ENCODE results near the gene CSRP2. TPM values are rescaled to one million over a fixed set of nuclear protein-coding genes. Genes with fewer than 3 reads are reported as not detected.
A peak's percentile ranks its signal among the peaks of the same experiment; 100 is the strongest.

The CSRP2 gene
- total RNA-seq, 1 experiment from 2014 or later, result 158 TPM

- Histone ChIP-seq H2AK5ac (ENCODE audit: insufficient read length, low read length) (no peak overlapping the region), H3K23me2 (ENCODE audit: insufficient read length, low read depth, low read length, poor library complexity, severe bottlenecking) (peaks cover 4% of the 10 kb centered on the region), H3K18ac (ENCODE audit: insufficient read length, low read depth, low read length) (peak overlapping the region; percentile 87), H2AFZ (ENCODE audit: low read length) (no peak overlapping the region), H3K4me2 (ENCODE audit: insufficient read depth, insufficient read length, low read length) (peak overlapping the region; percentile 79), H2BK12ac (ENCODE audit: insufficient read length, low read depth, low read length) (no peak overlapping the region), H3K27ac (ENCODE audit: insufficient read length, low read depth, low read length) (peak overlapping the region; percentile 66), H4K8ac (replicated peaks; ENCODE audit: insufficient read length, low read depth, low read length) (no peak overlapping the region), H2BK5ac (ENCODE audit: insufficient read length, low read length) (no peak overlapping the region), H3K56ac (ENCODE audit: insufficient read length, low read depth, low read length) (no peak overlapping the region), H3K79me1 (ENCODE audit: insufficient read depth, low read depth, low read length, poor library complexity, severe bottlenecking) (peaks cover 6% of the 10 kb centered on the region), H3K14ac (ENCODE audit: insufficient read depth, low read length) (peak overlapping the region; percentile 79; the same call in 1 of the 2 replicates), H2BK15ac (ENCODE audit: low read depth, low read length) (no peak overlapping the region), H3K4me1 (ENCODE audit: insufficient read depth, low read length) (peaks cover 7% of the 10 kb centered on the region; the same call in 1 of the 2 replicates), H4K91ac (ENCODE audit: insufficient read length, low read depth, low read length) (no peak overlapping the region), H3T11ph (ENCODE audit: low read length) (no peak overlapping the region), H4K5ac (ENCODE audit: insufficient read length, low read depth, low read length) (no peak overlapping the region), H3K23ac (ENCODE audit: insufficient read length, low read depth, low read length) (no peak overlapping the region), H3K27me3 (ENCODE audit: insufficient read depth, low read length) (no peaks in the 10 kb centered on the region), H2BK120ac (ENCODE audit: low read depth, low read length, poor library complexity, severe bottlenecking) (no peak overlapping the region), H3K4ac (ENCODE audit: low read depth, low read length) (no peak overlapping the region; the same call in 1 of the 2 replicates), H3K9me3 (ENCODE audit: control insufficient read depth, low read depth, low read length) (no peaks in the 10 kb centered on the region), H4K20me1 (ENCODE audit: control insufficient read depth, insufficient read depth, insufficient read length) (no peaks in the 10 kb centered on the region), H2BK20ac (ENCODE audit: low read depth, low read length, poor library complexity, severe bottlenecking) (no peak overlapping the region), H3K79me2 (ENCODE audit: insufficient read depth, low read length) (peaks cover 7% of the 10 kb centered on the region; the same call in 1 of the 2 replicates), H3K9ac (ENCODE audit: extremely low read depth, insufficient read length, low read length) (peak overlapping the region; percentile 76)
- no CpG with 5 or more reads among the region's 44 CpGs for WGBS (ENCODE audit: extremely low coverage, insufficient read length, low lambda C conversion rate)
- peaks cover 2% of the 10 kb centered on the region for H3K27me3 Mint-ChIP-seq (ENCODE audit: low read depth)
- TF ChIP-seq CTCF (conservative IDR thresholded peaks at IDR 0.05), result peak; percentile 58
- peak overlapping the region; percentile 92 to 97 for H3K4me3 Mint-ChIP-seq
- peaks cover 0 to 2% (median 2%) of the 10 kb centered on the region in 3 experiments; a peak in 2 of 7 replicates for H3K36me3 Mint-ChIP-seq (ENCODE audit: insufficient read depth in 1 of 3, low read depth in 3 of 3)
- peak; percentile 78 for DNase-seq
- H3K27ac Mint-ChIP-seq, result peak overlapping the region; percentile 98
- no peaks in the 10 kb centered on the region for H3K9me3 Mint-ChIP-seq
- peaks cover 44 to 50% of the 10 kb centered on the region in 2 experiments for H3K4me1 Mint-ChIP-seq
These were observed 520 bp downstream of the CSRP2 start for GRCh38 chr12:76878099-76878898.

Data from H9 (cell line).